ENCODE results near the gene PUSL1. TPM values are rescaled to one million over a fixed set of nuclear protein-coding genes. Genes with fewer than 3 reads are reported as not detected.

Gene PUSL1
- total and polyA plus RNA-seq, 2 donors (not counting 3 experiments of a cell fraction or from before 2014, with no cell fraction given): 18.8 to 27.3 TPM

DNA sequence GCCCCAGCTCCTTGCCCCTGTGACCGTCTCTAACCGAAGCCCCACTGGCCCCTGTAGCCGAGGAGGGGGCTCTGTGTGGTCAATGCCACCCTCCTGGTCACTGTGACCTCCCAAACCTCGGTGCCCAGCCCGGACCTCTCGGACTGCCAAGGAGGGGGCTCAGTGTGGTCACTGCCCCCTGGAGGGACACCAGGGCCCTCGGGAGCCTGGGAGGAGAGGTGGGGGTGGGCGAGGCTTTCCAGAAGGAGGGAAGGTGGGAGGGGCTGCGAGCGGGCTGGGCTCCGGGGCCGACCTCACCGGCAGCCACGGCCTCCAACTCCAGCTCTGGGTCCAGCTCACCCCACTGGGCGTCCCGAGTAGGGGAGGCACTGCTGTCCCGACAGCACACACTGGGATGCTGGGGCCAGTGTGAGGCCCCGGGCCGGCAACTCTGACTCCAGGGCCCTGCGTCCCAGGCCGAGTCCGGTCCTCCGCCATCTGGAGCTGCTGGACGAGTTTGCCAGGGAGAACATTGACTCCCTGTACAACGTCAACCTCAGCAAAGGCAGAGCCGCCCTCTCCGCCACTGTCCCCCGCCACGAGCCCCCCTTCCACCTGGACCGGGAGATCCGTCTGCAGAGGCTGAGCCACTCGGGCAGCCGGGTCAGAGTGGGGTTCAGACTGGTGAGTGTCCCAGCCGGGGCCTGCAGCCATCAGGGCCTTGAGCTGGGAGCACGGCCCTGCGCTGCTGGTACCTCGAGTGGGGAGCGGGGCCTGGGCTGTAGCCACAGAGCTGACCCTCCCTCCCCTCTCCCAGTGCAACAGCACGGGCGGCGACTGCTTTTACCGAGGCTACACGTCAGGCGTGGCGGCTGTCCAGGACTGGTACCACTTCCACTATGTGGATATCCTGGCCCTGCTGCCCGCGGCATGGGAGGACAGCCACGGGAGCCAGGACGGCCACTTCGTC, 21.8 kb upstream of the PUSL1 start:
- no peaks in the 10 kb centered on the region for H3K36me3 ChIP-seq (ENCODE audit: control insufficient read depth in 2 of 2, extremely low read depth in 1 of 2, insufficient read depth in 2 of 2, low read length in 2 of 2)
- H3K4me3 ChIP-seq (replicated peaks in 1 of 3; ENCODE audit: insufficient read depth in 1 of 3, low read depth in 1 of 3, low read length in 3 of 3): no peak overlapping the region
- H3K9ac ChIP-seq (replicated peaks; ENCODE audit: extremely low read depth, insufficient read depth, low read length): no peak overlapping the region
- no peaks in the 10 kb centered on the region for H4K20me1 ChIP-seq (replicated peaks; ENCODE audit: control insufficient read depth, extremely low read depth, insufficient read depth, low read length)
- H2AFZ ChIP-seq (ENCODE audit: low read depth, low read length): no peak overlapping the region
- no peak overlapping the region for H3K4me2 ChIP-seq (ENCODE audit: insufficient read depth, low read length)
- no peaks in the 10 kb centered on the region for H3K79me2 ChIP-seq (ENCODE audit: control insufficient read depth, insufficient read depth, low read length)
- BruUV-seq (replicated peaks): no TSS peak
- H3K27ac ChIP-seq (ENCODE audit: insufficient read depth, low read depth, low read length): no peak overlapping the region
- dilution Hi-C loops (cut with MboI; ENCODE audit: extremely low pct_ligation_motif_present, low sequenced_read_pairs) (no loop called here), intact Hi-C loops (cut with micrococcal nuclease) (no loop called here)
- no peaks in the 10 kb centered on the region for H3K27me3 ChIP-seq (ENCODE audit: control insufficient read depth in 2 of 2, insufficient read depth in 2 of 2, low read length in 2 of 2)
- H3K9me3 ChIP-seq (replicated peaks; ENCODE audit: control insufficient read depth, insufficient read depth, low read length): no peaks in the 10 kb centered on the region
- ChIA-PET CTCF (interaction anchor here (1.9 kb wide), 1 partner anchor 164 kb away, joined by 12 read pairs; no protein-coding TSS in a partner anchor), POLR2A (no interaction called here)
- no peak for FAIRE-seq
- TF ChIP-seq POLR2A (IDR thresholded peaks at IDR 0.05; ENCODE audit: low read depth, low read length): no peak
- TF ChIP-seq GATA2 (IDR thresholded peaks at IDR 0.05; ENCODE audit: insufficient read depth, insufficient read length, low read depth, low read length): no peak
- TF ChIP-seq, protein P1, sequence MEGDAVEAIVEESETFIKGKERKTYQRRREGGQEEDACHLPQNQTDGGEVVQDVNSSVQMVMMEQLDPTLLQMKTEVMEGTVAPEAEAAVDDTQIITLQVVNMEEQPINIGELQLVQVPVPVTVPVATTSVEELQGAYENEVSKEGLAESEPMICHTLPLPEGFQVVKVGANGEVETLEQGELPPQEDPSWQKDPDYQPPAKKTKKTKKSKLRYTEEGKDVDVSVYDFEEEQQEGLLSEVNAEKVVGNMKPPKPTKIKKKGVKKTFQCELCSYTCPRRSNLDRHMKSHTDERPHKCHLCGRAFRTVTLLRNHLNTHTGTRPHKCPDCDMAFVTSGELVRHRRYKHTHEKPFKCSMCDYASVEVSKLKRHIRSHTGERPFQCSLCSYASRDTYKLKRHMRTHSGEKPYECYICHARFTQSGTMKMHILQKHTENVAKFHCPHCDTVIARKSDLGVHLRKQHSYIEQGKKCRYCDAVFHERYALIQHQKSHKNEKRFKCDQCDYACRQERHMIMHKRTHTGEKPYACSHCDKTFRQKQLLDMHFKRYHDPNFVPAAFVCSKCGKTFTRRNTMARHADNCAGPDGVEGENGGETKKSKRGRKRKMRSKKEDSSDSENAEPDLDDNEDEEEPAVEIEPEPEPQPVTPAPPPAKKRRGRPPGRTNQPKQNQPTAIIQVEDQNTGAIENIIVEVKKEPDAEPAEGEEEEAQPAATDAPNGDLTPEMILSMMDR (IDR thresholded peaks at IDR 0.05; ENCODE audit: extremely low read depth in 1 of 2, insufficient read depth in 1 of 2, low read depth in 1 of 2, low read length in 2 of 2): no peak
- no peak for TF ChIP-seq JUN (IDR thresholded peaks at IDR 0.05; ENCODE audit: borderline replicate concordance, insufficient read depth, insufficient read length, low read depth)
- TF ChIP-seq, protein P2, sequence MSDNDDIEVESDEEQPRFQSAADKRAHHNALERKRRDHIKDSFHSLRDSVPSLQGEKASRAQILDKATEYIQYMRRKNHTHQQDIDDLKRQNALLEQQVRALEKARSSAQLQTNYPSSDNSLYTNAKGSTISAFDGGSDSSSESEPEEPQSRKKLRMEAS (IDR thresholded peaks at IDR 0.05; ENCODE audit: insufficient read depth, insufficient read length): no peak
- TF ChIP-seq FOS (IDR thresholded peaks at IDR 0.05; ENCODE audit: borderline replicate concordance, insufficient read depth, low read length): no peak
- no peak for TF ChIP-seq EZH2 (IDR thresholded peaks at IDR 0.05; ENCODE audit: borderline replicate concordance, low read depth, low read length, severe bottlenecking)
- no peak for TF ChIP-seq POLR2AphosphoS5 (IDR thresholded peaks at IDR 0.05; ENCODE audit: insufficient read depth, low read depth, low read length)
- TF ChIP-seq MYC (IDR thresholded peaks at IDR 0.05; ENCODE audit: low read depth, low read length): no peak
- H3K4me1 ChIP-seq (ENCODE audit: control insufficient read depth, extremely low read depth, insufficient read depth, low read length): peaks cover 2% of the 10 kb centered on the region
- H3K9me1 ChIP-seq (replicated peaks; ENCODE audit: control insufficient read depth, extremely low read depth, insufficient read depth, low read length): no peaks in the 10 kb centered on the region
- no peak for DNase-seq (ENCODE audit: low read depth, low spot score)
